BJ (cell line): ENCODE data around the gene SMIM36. TPM values are rescaled to one million over a fixed set of nuclear protein-coding genes. Genes with fewer than 3 reads are reported as not detected.
A peak's percentile ranks its signal among the peaks of the same experiment; 100 is the strongest.

Experiments
- CTCF ChIA-PET: fragments of 350-600 bp; formaldehyde crosslinking; extraction: SDS; loops from one replicate; lab custom pipeline; 2021; ENCODE audit warnings: antibody characterized with exemption, inconsistent platforms; lab: Yijun Ruan, JAX
- POLR2A ChIA-PET: fragments of 300-600 bp; sonication (Branson Sonifier 250); formaldehyde crosslinking; extraction: SDS; loops from one replicate; lab custom pipeline; 2021; ENCODE audit warnings: antibody characterized with exemption; lab: Charles Lee
- DNase-seq: peaks from one replicate; pipeline ENCODE4 v3.0.0-alpha.2; 2011; ENCODE audit warnings: low read depth
- H3K27me3 ChIP-seq: 2 replicates; pipeline ENCODE4 v1.6.0; 2011; ENCODE audit warnings: low read length; ENCODE audit not compliant: control insufficient read depth, insufficient read depth
- H3K36me3 ChIP-seq: 2 replicates; pipeline ENCODE4 v1.5.1; 2011; ENCODE audit warnings: low read length; ENCODE audit not compliant: control insufficient read depth, insufficient read depth
- H3K4me3 ChIP-seq: 2 replicates; pipeline ENCODE4 v1.5.1; 2011; ENCODE audit warnings: low read depth, mild to moderate bottlenecking, control low read depth, low read length
- polyA plus RNA-seq: library from polyadenylated mRNA; depleted of rRNA; stranded (reverse); fragments of >200 nt; gene quantifications from 2 replicates; pipeline ENCODE4 v1.2.3, GENCODE V29; 2011
- TF ChIP-seq, protein P1 (sequence below): IDR thresholded peaks from 2 replicates; pipeline ENCODE4 v1.5.1; 2011; ENCODE audit warnings: low read depth, mild to moderate bottlenecking, control low read depth, inconsistent platforms, low read length, moderate library complexity; ENCODE audit not compliant: insufficient read depth

The SMIM36 gene
- polyA plus RNA-seq, 1 experiment, result not detected

DNA sequence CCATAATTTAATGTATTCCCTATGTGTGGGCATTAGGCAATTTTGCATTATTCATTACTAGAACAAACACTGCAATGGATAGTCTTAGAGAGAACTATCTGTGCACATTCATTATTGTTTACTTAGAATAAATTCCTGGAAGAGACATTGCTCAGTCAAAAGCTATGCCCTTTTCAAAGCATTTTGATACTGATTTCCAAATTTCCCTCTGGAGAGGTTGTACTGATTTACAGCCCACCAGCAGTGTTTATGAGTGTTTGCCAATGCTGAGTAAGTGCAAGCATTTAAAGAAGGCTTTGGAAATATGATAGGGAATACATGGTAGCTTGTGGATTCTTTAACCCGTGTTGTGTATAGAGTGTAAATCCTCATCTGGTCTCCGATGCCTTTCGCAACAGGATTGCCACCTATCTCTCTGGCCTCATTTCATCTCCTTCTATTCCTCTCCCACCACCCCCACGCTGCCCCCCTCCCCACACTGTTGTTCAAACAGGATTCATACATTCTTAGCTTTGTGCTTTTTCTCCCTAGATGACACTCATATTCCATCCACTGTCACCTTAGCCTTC, 56.3 kb downstream of the SMIM36 start:
- DNase-seq, result peak; percentile 73
- H3K4me3 ChIP-seq, result no peak overlapping the region
- ChIA-PET CTCF (interaction anchor here (0.6 to 1.4 kb wide), 3 partner anchors 32 to 628 kb away, joined by 3 to 4 read pairs (median 3); no protein-coding TSS in a partner anchor), POLR2A (interaction anchor here (1.0 kb wide), 1 partner anchor 21 kb away, joined by 4 read pairs; no protein-coding TSS in a partner anchor)
- no peaks in the 10 kb centered on the region for H3K36me3 ChIP-seq
- TF ChIP-seq, protein P1, sequence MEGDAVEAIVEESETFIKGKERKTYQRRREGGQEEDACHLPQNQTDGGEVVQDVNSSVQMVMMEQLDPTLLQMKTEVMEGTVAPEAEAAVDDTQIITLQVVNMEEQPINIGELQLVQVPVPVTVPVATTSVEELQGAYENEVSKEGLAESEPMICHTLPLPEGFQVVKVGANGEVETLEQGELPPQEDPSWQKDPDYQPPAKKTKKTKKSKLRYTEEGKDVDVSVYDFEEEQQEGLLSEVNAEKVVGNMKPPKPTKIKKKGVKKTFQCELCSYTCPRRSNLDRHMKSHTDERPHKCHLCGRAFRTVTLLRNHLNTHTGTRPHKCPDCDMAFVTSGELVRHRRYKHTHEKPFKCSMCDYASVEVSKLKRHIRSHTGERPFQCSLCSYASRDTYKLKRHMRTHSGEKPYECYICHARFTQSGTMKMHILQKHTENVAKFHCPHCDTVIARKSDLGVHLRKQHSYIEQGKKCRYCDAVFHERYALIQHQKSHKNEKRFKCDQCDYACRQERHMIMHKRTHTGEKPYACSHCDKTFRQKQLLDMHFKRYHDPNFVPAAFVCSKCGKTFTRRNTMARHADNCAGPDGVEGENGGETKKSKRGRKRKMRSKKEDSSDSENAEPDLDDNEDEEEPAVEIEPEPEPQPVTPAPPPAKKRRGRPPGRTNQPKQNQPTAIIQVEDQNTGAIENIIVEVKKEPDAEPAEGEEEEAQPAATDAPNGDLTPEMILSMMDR, result no peak
- H3K27me3 ChIP-seq, result no peaks in the 10 kb centered on the region

DNA sequence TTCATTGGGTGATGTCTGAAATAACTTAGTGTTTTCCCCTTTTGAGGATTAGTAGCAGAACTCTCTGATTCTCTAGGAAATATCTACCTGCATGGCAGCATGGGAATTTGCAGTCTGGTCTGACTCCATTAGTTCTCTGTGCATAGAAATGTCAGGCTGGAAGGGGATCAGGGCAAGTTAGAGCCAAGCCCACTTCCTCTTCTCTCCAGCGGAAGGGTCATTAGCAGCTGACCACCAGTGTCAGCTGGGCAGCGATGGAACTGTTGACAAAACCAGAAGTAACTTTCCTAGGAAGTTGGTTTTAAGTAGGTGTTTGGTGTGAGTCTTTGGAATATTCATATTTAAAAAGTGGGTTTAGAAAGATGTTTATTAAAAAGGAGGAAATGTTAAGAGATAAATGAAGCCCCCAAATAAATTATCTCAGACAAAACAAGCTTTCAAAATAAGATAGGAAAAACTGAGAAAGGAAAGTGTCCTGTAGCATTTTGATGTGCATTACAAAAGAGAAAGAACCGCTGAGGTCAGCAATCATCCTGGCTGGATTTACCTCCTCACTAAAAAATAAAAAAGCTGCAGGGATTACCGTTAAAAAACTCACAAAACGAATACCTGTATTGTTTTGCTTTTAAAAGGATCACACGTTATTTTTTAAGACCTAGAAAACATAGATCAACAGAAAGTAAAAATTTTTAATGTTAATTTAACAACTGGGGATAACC, 57.3 kb downstream of the SMIM36 start:
- ChIA-PET CTCF (no interaction called here), POLR2A (no interaction called here)
- Histone ChIP-seq H3K36me3 (no peaks in the 10 kb centered on the region), H3K27me3 (no peaks in the 10 kb centered on the region), H3K4me3 (no peak overlapping the region)
- no peak for DNase-seq
- TF ChIP-seq, protein P1, result no peak

DNA sequence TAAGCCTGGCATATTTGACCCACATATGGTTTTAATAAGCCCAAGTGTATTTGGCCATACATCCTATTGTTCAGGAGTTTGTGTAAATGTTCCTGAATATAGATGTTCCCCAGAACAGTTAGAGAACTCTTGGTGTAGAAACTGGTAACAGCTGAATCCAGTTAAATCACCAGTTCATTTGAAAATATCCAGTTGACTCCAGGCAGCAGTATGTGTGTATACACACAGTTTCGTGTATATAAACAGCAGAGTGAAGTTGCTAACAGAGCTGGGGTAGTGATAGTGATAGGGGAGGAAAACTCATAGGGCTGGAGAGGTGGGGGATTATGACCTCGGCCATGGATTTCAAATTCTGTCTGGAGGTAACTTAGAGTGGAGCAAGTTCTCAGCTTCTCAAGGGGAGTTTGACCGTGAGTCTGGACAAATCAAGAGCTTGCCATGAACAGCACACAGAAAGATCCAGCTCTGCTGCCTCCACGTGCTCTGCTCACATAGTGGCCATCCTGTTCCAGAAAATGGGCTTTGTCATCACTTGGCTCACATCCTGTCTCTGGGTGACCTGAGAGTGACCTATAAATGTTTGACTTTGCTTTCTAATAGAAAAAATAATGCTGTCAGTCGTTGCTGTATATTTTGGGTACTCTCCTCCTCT, 59.0 kb downstream of the SMIM36 start:
- CTCF ChIA-PET, result no interaction called here

DNA sequence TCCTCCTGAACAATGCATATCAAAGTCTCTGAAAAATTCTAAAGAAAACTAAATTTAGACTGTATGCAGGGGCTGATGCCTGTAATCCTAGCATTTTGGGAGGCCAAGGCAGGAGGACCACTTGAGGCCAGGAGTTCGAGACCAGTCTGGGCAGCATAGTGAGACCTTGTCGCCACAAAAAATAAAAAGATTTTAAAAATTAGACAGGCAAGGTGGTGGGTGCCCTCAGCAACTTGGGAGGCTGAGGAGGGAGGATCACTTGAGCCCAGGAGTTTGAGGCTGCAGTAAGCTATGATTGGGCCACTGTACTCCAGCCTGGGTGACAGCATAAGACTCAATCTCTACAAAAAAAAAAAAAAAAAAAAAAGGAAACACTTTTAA, 59.5 kb downstream of the SMIM36 start:
- POLR2A ChIA-PET, result no interaction called here
- Histone ChIP-seq H3K36me3 (no peaks in the 10 kb centered on the region), H3K4me3 (no peak overlapping the region), H3K27me3 (no peaks in the 10 kb centered on the region)
- TF ChIP-seq, protein P1, result no peak
- DNase-seq, result no peak
- CTCF ChIA-PET, result interaction anchor here (0.8 to 0.9 kb wide), 2 partner anchors 14 to 18 kb away, joined by 3 read pairs; no protein-coding TSS in a partner anchor

More for the DNA sequence above, 59.0 kb downstream of the SMIM36 start:
- TF ChIP-seq, protein P1, result no peak
- H3K4me3 ChIP-seq, result no peak overlapping the region
- no peaks in the 10 kb centered on the region for H3K27me3 ChIP-seq
- no peak for DNase-seq
- H3K36me3 ChIP-seq, result no peaks in the 10 kb centered on the region
- POLR2A ChIA-PET, result no interaction called here

DNA sequence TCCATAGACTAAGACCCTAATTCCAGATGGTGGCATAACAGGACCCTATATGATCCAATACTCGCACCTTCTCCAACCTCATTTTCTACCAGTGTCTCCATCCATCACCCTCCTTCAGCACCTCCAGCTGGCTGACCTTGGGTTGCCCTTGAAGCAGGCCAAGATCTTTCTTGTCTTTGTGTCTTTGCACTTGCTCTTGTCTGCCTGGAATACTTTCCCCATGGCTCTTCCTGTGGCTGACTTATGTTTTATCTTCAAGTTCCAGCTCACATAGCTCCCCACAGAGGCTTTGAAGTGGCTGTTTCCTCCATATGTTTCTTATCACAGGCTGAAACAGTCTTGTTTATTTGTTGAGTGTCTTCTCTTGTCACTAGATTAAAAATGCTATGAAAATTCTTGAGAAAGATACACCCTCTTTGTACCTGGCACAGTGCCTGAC, 60.0 kb downstream of the SMIM36 start:
- no peak for DNase-seq
- TF ChIP-seq, protein P1, result no peak
- ChIA-PET CTCF (interaction anchor here (0.8 to 0.9 kb wide), 2 partner anchors 14 to 18 kb away, joined by 3 read pairs; no protein-coding TSS in a partner anchor), POLR2A (no interaction called here)
- H3K36me3 ChIP-seq, result no peaks in the 10 kb centered on the region
- H3K4me3 ChIP-seq, result no peak overlapping the region
- H3K27me3 ChIP-seq, result no peaks in the 10 kb centered on the region
